Type B pancreatic cell (in vitro differentiated cells): ENCODE data around the gene OR51E1. TPM values are rescaled to one million over a fixed set of nuclear protein-coding genes. Genes with fewer than 3 reads are reported as not detected.

Source experiments
- DNase-seq: peaks from one replicate; pipeline ENCODE4 v3.0.0; 2021; ENCODE audit warnings: mixed read lengths; ENCODE audit not compliant: unreplicated experiment; ENCODE audit errors: extremely low spot score
- H3K27ac Mint-ChIP-seq: 2 replicates; pipeline ENCODE4 v1.8.0; 2021; ENCODE audit warnings: mild to moderate bottlenecking, mixed read lengths
- H3K27me3 Mint-ChIP-seq: 2 replicates; pipeline ENCODE4 v1.8.0; 2021; ENCODE audit warnings: mixed read lengths
- H3K36me3 Mint-ChIP-seq: 2 replicates; pipeline ENCODE4 v1.8.0; 2021; ENCODE audit warnings: mixed read lengths
- H3K4me1 Mint-ChIP-seq: one replicate; pipeline ENCODE4 v1.8.0; 2021; ENCODE audit warnings: mixed read lengths; ENCODE audit not compliant: unreplicated experiment
- H3K4me3 Mint-ChIP-seq: 2 replicates; pipeline ENCODE4 v1.8.0; 2021; ENCODE audit warnings: mild to moderate bottlenecking, mixed read lengths
- H3K9me3 Mint-ChIP-seq: 2 replicates; pipeline ENCODE4 v1.8.0; 2021; ENCODE audit warnings: mixed read lengths
- total RNA-seq: library from RNA; stranded (reverse); gene quantifications from 2 replicates; pipeline ENCODE4 v1.2.1, GENCODE V29; 2021; ENCODE audit warnings: low replicate concordance
- TF ChIP-seq, protein P1 (sequence below): fragments of 200-600 bp; sonication (generic); conservative IDR thresholded peaks from 2 replicates; pipeline ENCODE4 v1.5.0; 2021; ENCODE audit warnings: antibody characterized with exemption, mild to moderate bottlenecking

Gene OR51E1
- total RNA-seq, 1 donor from 2014 or later = 0.51 TPM

DNA sequence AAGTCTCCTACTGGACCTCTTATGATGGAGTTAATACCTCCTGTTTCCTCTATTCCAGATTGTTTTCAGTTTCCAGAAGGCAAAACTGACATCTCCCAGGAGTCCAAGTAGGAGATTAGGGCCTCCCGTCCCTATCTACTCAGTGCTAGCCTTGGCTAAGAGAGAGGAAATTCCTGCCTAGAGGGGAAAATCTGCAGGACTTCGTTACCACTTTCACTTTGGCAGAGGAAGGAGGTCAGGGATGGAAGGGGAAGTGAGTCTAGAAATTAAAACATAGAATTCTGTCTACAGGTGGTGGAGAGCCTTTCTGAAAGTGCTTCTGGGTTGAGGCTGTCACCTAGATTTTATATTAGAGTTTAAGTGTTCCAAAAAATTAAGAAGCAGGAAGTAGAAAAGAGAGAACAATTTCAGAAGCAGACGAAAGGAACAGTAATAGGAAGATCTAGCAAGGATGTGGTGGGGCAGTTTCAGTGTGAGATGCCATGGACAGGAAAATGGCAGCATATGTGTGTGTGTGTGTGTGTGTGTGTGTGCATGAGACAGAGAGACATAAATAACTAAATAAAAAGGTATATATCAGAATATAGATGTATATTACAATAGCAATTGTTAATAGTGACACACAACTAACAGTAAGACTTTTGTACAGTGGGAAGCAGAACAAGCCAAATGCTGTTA lies 33.4 kb upstream of the OR51E1 start:
- Mint-ChIP-seq H3K27ac (no peak overlapping the region), H3K9me3 (no peaks in the 10 kb centered on the region), H3K4me3 (no peak overlapping the region), H3K4me1 (peaks cover 14% of the 10 kb centered on the region), H3K36me3 (no peaks in the 10 kb centered on the region), H3K27me3 (peaks cover 24% of the 10 kb centered on the region)
- TF ChIP-seq, protein P1, sequence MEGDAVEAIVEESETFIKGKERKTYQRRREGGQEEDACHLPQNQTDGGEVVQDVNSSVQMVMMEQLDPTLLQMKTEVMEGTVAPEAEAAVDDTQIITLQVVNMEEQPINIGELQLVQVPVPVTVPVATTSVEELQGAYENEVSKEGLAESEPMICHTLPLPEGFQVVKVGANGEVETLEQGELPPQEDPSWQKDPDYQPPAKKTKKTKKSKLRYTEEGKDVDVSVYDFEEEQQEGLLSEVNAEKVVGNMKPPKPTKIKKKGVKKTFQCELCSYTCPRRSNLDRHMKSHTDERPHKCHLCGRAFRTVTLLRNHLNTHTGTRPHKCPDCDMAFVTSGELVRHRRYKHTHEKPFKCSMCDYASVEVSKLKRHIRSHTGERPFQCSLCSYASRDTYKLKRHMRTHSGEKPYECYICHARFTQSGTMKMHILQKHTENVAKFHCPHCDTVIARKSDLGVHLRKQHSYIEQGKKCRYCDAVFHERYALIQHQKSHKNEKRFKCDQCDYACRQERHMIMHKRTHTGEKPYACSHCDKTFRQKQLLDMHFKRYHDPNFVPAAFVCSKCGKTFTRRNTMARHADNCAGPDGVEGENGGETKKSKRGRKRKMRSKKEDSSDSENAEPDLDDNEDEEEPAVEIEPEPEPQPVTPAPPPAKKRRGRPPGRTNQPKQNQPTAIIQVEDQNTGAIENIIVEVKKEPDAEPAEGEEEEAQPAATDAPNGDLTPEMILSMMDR = no peak
- DNase-seq = no peak

- H3K27ac Mint-ChIP-seq = no peak overlapping the region
- H3K27me3 Mint-ChIP-seq = peaks cover 25% of the 10 kb centered on the region
- no peaks in the 10 kb centered on the region for H3K36me3 Mint-ChIP-seq
- no peak for DNase-seq
- no peak overlapping the region for H3K4me3 Mint-ChIP-seq
- no peaks in the 10 kb centered on the region for H3K9me3 Mint-ChIP-seq
- peaks cover 11% of the 10 kb centered on the region for H3K4me1 Mint-ChIP-seq
- TF ChIP-seq, protein P1 = no peak
These were observed 31.8 kb upstream of the OR51E1 start for GRCh38 chr11:4611986-4612385.

DNA sequence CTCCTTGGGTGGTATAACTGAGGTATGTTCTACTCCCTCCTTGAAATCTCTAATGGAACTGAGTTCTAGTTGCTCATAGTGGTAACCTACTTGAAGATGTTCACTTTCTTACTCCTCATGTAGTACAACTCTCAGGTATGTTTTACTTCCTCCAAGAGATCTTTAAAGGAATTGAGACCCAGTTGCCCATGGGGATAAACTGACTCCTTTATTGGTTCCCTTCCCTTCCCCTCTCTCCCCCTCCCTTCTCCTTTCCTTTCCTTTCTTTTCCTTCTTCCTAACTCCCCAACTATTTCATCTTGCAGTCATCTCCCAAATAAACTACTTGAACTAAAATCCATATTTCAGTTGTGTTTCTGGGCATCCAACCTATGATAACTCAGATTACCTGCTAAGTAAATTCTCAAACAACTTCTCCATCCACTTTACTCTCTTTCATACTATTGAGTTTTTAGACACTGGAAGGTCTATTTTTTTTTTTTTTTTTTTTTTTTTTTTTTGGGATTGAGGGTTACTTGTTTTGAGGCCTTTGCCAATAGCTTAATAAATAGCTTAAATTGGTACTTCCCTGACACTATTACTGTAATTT lies 27.8 kb upstream of the OR51E1 start:
- Mint-ChIP-seq H3K27me3 (peaks cover 26% of the 10 kb centered on the region), H3K4me1 (no peaks in the 10 kb centered on the region), H3K4me3 (no peak overlapping the region), H3K9me3 (no peaks in the 10 kb centered on the region), H3K27ac (no peak overlapping the region), H3K36me3 (no peaks in the 10 kb centered on the region)
- no peak for DNase-seq
- TF ChIP-seq, protein P1 = no peak

GRCh38 chr11:4619514-4619913 lies 24.3 kb upstream of the OR51E1 start:
- Mint-ChIP-seq H3K27me3 (peaks cover 16% of the 10 kb centered on the region), H3K36me3 (no peaks in the 10 kb centered on the region), H3K4me3 (no peak overlapping the region), H3K27ac (no peak overlapping the region), H3K9me3 (no peaks in the 10 kb centered on the region), H3K4me1 (no peaks in the 10 kb centered on the region)
- DNase-seq = no peak
- TF ChIP-seq, protein P1 = no peak

DNA sequence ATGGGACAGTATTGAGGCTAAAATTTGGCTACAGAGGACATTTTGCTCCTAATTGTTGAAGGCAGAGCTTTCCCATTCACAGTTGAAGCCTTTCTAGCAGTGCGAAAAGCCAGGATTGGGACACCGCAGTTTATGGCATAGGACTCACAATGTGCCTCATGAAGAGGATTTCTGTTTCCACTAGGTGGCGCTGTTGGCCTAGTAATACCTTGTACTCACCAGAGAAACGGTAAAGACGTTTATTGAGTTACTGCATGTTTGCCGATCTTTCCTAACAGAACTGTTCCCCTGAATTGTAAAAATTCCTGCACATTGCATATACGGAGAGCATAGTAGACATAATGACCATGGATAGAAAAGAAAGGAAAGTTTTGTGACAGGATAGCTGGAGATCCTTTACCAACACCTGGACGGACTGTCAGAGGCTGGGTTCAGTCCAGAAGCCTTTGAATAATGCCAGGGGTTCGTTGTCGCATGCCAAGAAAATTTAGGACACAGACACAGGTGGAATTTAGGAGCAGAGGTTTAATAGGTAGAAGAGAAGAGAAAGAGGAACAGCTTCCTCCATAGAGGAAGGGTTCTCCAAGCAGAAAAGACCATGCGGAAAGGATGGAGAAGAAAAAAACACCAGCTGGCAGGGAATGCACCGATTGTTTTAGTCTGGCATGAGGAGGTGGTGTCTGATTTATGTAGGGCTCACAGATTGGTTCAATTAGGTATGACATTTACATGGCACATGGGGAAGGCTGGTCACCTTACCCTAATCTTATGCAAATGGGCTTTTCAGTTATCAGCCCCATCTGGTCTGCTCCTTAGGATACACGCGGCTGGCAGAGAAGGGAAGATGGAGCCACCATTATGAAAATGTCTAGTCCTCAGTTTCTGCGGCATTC lies 17.3 kb upstream of the OR51E1 start:
- TF ChIP-seq, protein P1 = peak; percentile 86
- H3K36me3 Mint-ChIP-seq = no peaks in the 10 kb centered on the region
- no peak overlapping the region for H3K27ac Mint-ChIP-seq
- no peaks in the 10 kb centered on the region for H3K4me1 Mint-ChIP-seq
- H3K9me3 Mint-ChIP-seq = peaks cover 5% of the 10 kb centered on the region
- no peak overlapping the region for H3K4me3 Mint-ChIP-seq
- H3K27me3 Mint-ChIP-seq = peaks cover 12% of the 10 kb centered on the region
- no peak for DNase-seq
